PC-9 (cell line): Measurements from ENCODE around the gene CHST11. TPM values are rescaled to one million over a fixed set of nuclear protein-coding genes. Genes with fewer than 3 reads are reported as not detected.

Experiments
- BruUV-seq: library from RNA; stranded (reverse); fragments of 400-500 nt; replicated peaks from 2 replicates; lab custom pipeline; 2021; lab: Mats Ljungman, UMichigan
- CTCF ChIA-PET: fragments of 300-600 bp; sonication (Branson Sonifier 250); formaldehyde crosslinking; loops from one replicate; lab custom pipeline; 2022; ENCODE audit warnings: antibody characterized with exemption; lab: Charles Lee
- POLR2A ChIA-PET: fragments of 300-600 bp; sonication (Branson Sonifier 250); formaldehyde crosslinking; loops from one replicate; lab custom pipeline; 2022; ENCODE audit warnings: antibody characterized with exemption; ENCODE audit not compliant: unreplicated experiment; lab: Charles Lee
- DNase-seq, 2 experiments: peaks; one replicate each; pipeline versions ENCODE4 v3.0.0 to v3.0.0-alpha.2; 2015 to 2022; ENCODE audit warnings: mixed read lengths in 1 of 2
- H2AFZ ChIP-seq: fragments of 200-600 bp; sonication (generic); 2 replicates; pipeline ENCODE4 v1.8.1; 2017; ENCODE audit warnings: antibody characterized with exemption
- H3F3A ChIP-seq: fragments of 200-600 bp; sonication (generic); 2 replicates; pipeline ENCODE4 v1.8.1; 2017; ENCODE audit warnings: antibody characterized with exemption, mild to moderate bottlenecking, low read depth; ENCODE audit not compliant: insufficient read depth
- H3K27ac ChIP-seq: fragments of 200-600 bp; sonication (generic); 2 replicates; pipeline ENCODE4 v1.6.1; 2016; ENCODE audit warnings: mixed run types
- H3K27me3 ChIP-seq: fragments of 200-600 bp; sonication (generic); 2 replicates; pipeline ENCODE4 v1.6.1; 2016; ENCODE audit warnings: low read depth, mixed run types; ENCODE audit not compliant: insufficient read depth
- H3K36me3 ChIP-seq: fragments of 200-600 bp; sonication (generic); 2 replicates; pipeline ENCODE4 v1.6.1; 2016; ENCODE audit warnings: low read depth, mixed run types
- H3K4me1 ChIP-seq: fragments of 200-600 bp; sonication (generic); replicated peaks from 2 replicates; pipeline ENCODE4 v1.6.1; 2016; ENCODE audit warnings: mixed run types; ENCODE audit not compliant: insufficient read depth
- H3K4me2 ChIP-seq: fragments of 200-600 bp; sonication (generic); 2 replicates; pipeline ENCODE4 v1.6.1; 2017; ENCODE audit warnings: mixed run types
- H3K4me3 ChIP-seq: fragments of 200-600 bp; sonication (generic); 2 replicates; pipeline ENCODE4 v1.6.1; 2016; ENCODE audit warnings: mixed run types
- H3K79me2 ChIP-seq: fragments of 200-600 bp; sonication (generic); 2 replicates; pipeline ENCODE4 v1.6.1; 2017; ENCODE audit warnings: low read depth, mixed run types
- H3K9me2 ChIP-seq: fragments of 200-600 bp; sonication (generic); 2 replicates; pipeline ENCODE4 v1.8.1; 2017; ENCODE audit warnings: mild to moderate bottlenecking; ENCODE audit not compliant: insufficient read depth
- H3K9me3 ChIP-seq: fragments of 200-600 bp; sonication (generic); 2 replicates; pipeline ENCODE4 v1.8.1; 2016; ENCODE audit warnings: low read depth; ENCODE audit not compliant: insufficient read depth
- H4K20me1 ChIP-seq: fragments of 200-600 bp; sonication (generic); 2 replicates; pipeline ENCODE4 v1.8.1; 2017; ENCODE audit not compliant: insufficient read depth
- CTCF ChIP-seq: fragments of 200-600 bp; sonication (generic); conservative IDR thresholded peaks from 2 replicates; pipeline ENCODE4 v1.6.1; 2017; ENCODE audit warnings: mixed run types, antibody characterized with exemption, mild to moderate bottlenecking, moderate library complexity
- EZH2 ChIP-seq: fragments of 200-600 bp; sonication (generic); IDR thresholded peaks from 2 replicates; pipeline ENCODE4 v1.8.0; 2017; ENCODE audit warnings: antibody characterized with exemption, low read depth
- intact Hi-C: fragments of 100-400 bp; cut with micrococcal nuclease; formaldehyde crosslinking; loops from one replicate; pipeline ENCODE4 v1.10.0; 2022; ENCODE audit not compliant: unreplicated experiment
- total RNA-seq: library from RNA; stranded (reverse); gene quantifications from 2 replicates; pipeline ENCODE4 v1.2.3, GENCODE V29; 2021

CHST11 gene
- total RNA-seq, 1 experiment from 2014 or later = 39.9 TPM

- Histone ChIP-seq H3K4me3 (no peak overlapping the region), H3F3A (peaks cover 35% of the 10 kb centered on the region; the same call in 1 of the 2 replicates), H4K20me1 (peaks cover 73% of the 10 kb centered on the region), H3K9me2 (no peaks in the 10 kb centered on the region), H3K79me2 (peaks cover 98% of the 10 kb centered on the region), H3K4me2 (no peak overlapping the region), H3K27ac (no peak overlapping the region), H3K9me3 (no peaks in the 10 kb centered on the region), H3K27me3 (no peaks in the 10 kb centered on the region), H3K36me3 (no peaks in the 10 kb centered on the region; the same call in 1 of the 2 replicates), H2AFZ (no peak overlapping the region), H3K4me1 (peaks cover 8% of the 10 kb centered on the region; the same call in 1 of the 2 replicates)
- no TSS peak for BruUV-seq
- CTCF ChIA-PET = no interaction called here
- no peak for TF ChIP-seq CTCF
- TF ChIP-seq EZH2 = no peak
- DNase-seq = no peak
- POLR2A ChIA-PET = no interaction called here
- intact Hi-C loops = no loop called here
These were observed 50.9 kb downstream of the CHST11 start for GRCh38 chr12:104507672-104508071.

- Histone ChIP-seq H2AFZ (no peak overlapping the region), H3K9me3 (no peaks in the 10 kb centered on the region), H3K4me3 (no peak overlapping the region), H3K27ac (no peak overlapping the region), H3K79me2 (peaks cover 96% of the 10 kb centered on the region), H4K20me1 (peaks cover 62% of the 10 kb centered on the region), H3K9me2 (no peaks in the 10 kb centered on the region), H3F3A (peaks cover 29% of the 10 kb centered on the region; the same call in 1 of the 2 replicates), H3K36me3 (no peaks in the 10 kb centered on the region; the same call in 1 of the 2 replicates), H3K4me1 (peaks cover 8% of the 10 kb centered on the region; the same call in 1 of the 2 replicates), H3K4me2 (no peak overlapping the region), H3K27me3 (no peaks in the 10 kb centered on the region)
- TF ChIP-seq CTCF (no peak), EZH2 (no peak)
- ChIA-PET CTCF (no interaction called here), POLR2A (interaction anchor here (0.6 kb wide), 1 partner anchor 236 kb away, joined by 4 read pairs; no protein-coding TSS in a partner anchor)
- no TSS peak for BruUV-seq
- intact Hi-C loops = no loop called here
- no peak for DNase-seq
These were observed 52.2 kb downstream of the CHST11 start for GRCh38 chr12:104508752-104509446.

GRCh38 chr12:104510145-104510872, 53.6 kb downstream of the CHST11 start:
- no TSS peak for BruUV-seq
- POLR2A ChIA-PET = no interaction called here
- Histone ChIP-seq H4K20me1 (peaks cover 61% of the 10 kb centered on the region), H2AFZ (no peak overlapping the region), H3K4me1 (peaks cover 3% of the 10 kb centered on the region; the same call in 1 of the 2 replicates), H3K9me2 (no peaks in the 10 kb centered on the region), H3K36me3 (no peaks in the 10 kb centered on the region; the same call in 1 of the 2 replicates), H3K79me2 (peaks cover 96% of the 10 kb centered on the region), H3K27me3 (no peaks in the 10 kb centered on the region), H3K4me2 (no peak overlapping the region), H3F3A (peaks cover 18% of the 10 kb centered on the region; the same call in 1 of the 2 replicates), H3K27ac (no peak overlapping the region), H3K4me3 (no peak overlapping the region), H3K9me3 (no peaks in the 10 kb centered on the region)
- no peak for TF ChIP-seq EZH2
- no peak for TF ChIP-seq CTCF
- DNase-seq = no peak
- CTCF ChIA-PET = no interaction called here
- intact Hi-C loops = no loop called here
